DOHH2 (cell line): ENCODE measurements around the gene GPX1.

Source experiments
- CTCF ChIP-seq: fragments of 200-600 bp; sonication (generic); IDR thresholded peaks from one replicate; pipeline ENCODE4 v1.5.1; 2014; ENCODE audit warnings: antibody characterized with exemption, mild to moderate bottlenecking, low read depth, low read length; ENCODE audit not compliant: poor library complexity, severe bottlenecking
- EZH2phosphoT487 ChIP-seq: fragments of 200-600 bp; sonication (generic); IDR thresholded peaks from 2 replicates; pipeline ENCODE4 v1.6.1; 2017; ENCODE audit warnings: borderline replicate concordance, mild to moderate bottlenecking, antibody characterized with exemption, low read length, moderate library complexity, mixed read lengths

GRCh38 chr3:49329186-49329585, 29.0 kb downstream of the GPX1 start:
- TF ChIP-seq CTCF (no peak), EZH2phosphoT487 (no peak)
